GM21515 (cell line): Measurements from ENCODE around the gene SSTR4.

Experiments used
- ATAC-seq: cut with Tn5 transposase; IDR thresholded peaks from one replicate; pipeline ENCODE4 v1.9.1; 2021; ENCODE audit not compliant: unreplicated experiment

SSTR4 gene

DNA sequence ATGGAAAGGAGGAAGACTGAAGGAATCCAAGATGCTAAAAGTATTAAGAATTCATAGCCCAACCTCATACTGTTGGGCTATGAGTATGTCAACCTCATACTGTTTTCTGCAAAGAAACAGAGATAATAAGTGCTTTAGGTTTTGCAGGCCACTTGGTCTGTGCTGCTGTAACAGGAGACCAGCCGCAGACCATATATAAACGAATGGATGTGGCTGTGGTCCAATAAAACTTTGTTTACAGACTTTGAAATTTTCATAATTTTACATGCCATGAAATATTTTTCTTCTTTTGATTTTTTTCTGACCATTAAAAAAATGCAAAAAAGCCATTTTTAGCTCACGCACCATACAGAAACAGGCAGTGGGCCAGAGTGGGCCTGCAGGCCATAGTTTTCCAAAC lies 28.1 kb downstream of the SSTR4 start:
- ATAC-seq, result no peak

- ATAC-seq, result no peak
Observed at GRCh38 chr20:23063581-23063980, 28.5 kb downstream of the SSTR4 start.

- no peak for ATAC-seq
Observed at GRCh38 chr20:23065266-23066201, 30.4 kb downstream of the SSTR4 start.

GRCh38 chr20:23066772-23067171 lies 31.7 kb downstream of the SSTR4 start:
- no peak for ATAC-seq

- ATAC-seq, result no peak
Observed at GRCh38 chr20:23068283-23068682, 33.2 kb downstream of the SSTR4 start.

- no peak for ATAC-seq
Observed at GRCh38 chr20:23069108-23069507, 34.0 kb downstream of the SSTR4 start.

DNA sequence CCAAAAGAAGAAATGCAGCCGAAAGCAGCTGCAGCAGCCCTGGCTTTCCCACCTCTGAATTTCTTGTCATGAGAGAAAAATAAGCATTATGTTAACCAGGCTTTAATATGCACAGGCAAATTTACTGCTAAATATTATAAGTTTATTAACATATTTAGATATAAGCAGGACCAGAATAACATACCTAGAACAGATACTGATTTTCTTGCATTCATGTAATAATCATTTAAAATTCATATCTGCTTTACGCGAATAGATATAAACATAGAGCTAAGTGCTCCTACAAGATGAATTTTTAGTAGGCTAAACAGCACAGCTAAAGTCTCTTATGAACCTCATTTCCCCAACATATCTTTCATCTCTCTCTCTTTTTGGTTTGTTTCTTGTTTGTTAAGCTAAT lies 36.3 kb downstream of the SSTR4 start:
- ATAC-seq, result no peak

- ATAC-seq, result no peak
Observed at GRCh38 chr20:23071996-23072395, 36.9 kb downstream of the SSTR4 start.

GRCh38 chr20:23072892-23073586 lies 37.9 kb downstream of the SSTR4 start:
- ATAC-seq, result no peak

DNA sequence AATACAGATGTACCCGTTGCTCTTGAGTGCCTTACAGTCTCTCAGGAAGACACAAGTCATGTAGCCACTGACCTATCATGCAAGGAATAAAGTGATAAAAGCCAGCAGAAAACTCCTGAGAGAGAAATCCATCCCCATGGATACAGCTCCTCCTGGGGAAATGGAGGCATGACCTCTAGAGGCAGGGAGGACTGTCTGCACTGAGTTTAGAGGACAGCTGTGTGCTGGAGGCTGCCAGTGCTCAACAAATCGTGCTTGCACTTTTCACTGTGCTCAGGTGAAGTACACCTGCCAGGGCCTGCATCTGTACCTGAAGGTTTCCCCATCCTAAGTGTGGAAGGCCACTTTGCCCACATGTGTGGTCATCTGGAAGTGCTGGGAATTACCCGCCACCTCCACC lies 38.9 kb downstream of the SSTR4 start:
- ATAC-seq, result no peak

- no peak for ATAC-seq
Observed at GRCh38 chr20:23077277-23077676, 42.2 kb downstream of the SSTR4 start.

DNA sequence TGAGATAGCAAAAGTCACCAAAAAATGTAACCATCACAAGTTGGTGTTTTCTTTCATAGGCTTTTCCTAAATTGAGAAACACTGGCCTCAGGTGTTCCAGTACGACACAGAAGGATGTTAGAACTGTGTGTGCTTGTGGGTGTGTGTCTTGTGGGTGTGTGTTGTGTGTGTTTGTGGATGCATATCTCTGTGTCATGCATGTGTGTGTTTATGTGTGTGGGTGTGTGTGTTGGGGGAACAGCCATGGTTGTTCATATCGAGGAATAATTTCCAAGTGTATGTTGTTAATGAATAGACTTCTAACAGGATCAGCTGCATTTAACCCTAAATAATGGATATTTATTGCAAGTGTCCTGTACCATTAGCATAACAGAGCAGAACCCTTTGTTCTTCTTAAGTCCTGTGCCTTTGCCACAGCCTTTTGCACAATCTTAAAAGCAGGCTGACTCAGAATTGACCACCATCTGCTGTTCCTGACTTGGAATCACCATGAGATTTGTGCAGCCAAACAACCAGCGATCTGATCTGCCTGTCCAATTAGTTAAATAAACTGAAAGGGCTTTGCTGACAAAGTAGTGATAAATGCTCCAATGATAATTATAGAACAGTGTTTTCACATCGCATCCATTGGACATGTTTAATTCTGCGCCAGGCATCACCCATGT lies 43.4 kb downstream of the SSTR4 start:
- no peak for ATAC-seq

- no peak for ATAC-seq
Observed at GRCh38 chr20:23079016-23079351, 43.9 kb downstream of the SSTR4 start.

DNA sequence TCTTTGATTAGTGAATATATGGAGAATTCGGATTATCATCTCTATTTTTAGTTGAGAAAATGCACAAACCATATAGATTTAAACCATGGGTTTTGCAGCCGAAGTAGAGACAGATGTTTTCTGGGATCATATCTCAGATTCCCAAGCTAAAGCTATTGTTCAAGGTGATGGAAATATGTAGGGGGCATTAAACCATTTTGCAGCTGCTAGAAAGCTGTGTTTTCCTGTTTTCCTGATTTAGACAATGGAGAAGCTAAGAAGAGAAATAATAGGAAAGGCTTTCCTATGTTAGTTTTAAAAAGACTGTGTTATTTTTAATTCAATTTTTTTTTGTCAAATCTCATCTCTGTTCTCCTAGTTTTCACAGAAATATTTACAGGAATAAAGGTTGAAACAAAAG lies 44.8 kb downstream of the SSTR4 start:
- ATAC-seq, result no peak

DNA sequence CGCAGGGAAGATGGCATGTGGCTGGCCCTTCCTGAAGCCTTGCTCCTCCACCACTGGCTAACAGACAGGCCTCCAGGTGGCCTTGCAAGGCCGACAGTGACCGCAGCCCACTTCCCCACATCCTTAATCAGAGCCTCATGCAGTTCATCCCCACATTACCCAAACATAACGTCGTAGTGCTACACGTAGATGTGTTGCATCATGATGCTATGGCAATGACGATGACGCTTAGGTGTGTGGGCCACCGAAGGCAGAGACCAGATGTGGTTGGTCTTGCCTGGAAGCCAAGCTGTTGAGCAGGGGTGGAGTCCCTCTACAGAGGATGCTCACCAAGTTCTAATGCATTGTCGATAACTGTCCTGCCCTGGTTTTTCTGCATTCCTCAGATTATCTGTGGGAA lies 45.4 kb downstream of the SSTR4 start:
- no peak for ATAC-seq

DNA sequence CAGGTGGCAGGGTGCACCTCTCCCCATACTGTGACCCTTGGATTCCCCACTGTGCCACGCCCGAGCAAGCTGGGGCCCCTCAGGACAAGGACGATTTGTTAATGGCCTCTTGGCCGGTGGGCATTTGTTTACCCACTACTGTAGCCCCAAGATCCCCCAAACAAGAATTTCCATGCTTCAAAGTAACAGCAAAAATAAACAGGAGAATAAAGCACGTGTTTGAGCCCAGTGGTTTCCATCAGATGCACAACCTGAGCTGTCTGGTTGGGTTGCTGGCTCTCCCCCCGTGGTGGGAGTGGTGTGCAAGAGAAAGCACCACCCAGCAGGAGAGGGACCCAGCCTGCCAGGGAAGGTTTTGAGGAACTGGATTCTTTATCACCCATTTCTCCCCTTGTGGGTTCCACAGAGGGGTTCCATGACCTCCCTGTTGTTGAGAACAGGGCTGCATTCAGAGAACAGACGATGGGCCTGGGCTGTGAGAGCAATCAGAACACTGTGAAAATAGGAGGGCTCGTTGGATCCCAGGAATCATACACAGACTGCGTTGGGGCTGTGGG lies 46.2 kb downstream of the SSTR4 start:
- ATAC-seq, result no peak

DNA sequence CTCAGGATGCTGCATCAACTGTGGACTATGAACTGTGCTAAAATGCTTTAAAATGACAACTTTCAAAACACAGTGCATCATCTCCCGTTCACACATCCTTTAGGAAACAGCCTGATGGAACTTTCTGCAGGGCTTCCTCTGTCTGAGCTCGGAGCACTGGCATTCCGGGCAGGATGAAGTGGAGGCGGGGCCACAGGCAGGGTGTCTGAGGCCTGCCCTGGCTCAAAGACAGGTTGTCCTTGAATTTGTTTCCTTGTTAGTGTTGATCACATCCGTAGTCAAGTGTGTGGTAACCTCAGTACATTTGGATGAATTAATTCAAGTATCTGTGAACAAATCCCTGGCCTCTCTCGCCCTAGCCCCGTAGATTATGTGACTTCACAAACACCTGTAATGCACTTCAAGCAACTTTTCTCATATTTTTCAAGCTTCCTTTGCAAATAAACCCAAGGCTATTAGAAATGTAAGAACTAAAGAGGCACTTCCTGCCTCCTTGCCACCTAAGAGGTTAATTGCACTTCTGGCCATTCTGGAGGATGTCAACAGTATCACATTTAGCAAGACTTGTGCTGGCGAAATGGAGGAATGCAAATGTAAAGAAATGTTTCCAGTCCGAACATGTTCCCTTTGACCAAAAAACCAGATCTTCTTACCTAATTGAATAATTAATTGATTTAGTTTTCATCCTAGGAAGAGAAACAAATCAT lies 47.9 kb downstream of the SSTR4 start:
- no peak for ATAC-seq

DNA sequence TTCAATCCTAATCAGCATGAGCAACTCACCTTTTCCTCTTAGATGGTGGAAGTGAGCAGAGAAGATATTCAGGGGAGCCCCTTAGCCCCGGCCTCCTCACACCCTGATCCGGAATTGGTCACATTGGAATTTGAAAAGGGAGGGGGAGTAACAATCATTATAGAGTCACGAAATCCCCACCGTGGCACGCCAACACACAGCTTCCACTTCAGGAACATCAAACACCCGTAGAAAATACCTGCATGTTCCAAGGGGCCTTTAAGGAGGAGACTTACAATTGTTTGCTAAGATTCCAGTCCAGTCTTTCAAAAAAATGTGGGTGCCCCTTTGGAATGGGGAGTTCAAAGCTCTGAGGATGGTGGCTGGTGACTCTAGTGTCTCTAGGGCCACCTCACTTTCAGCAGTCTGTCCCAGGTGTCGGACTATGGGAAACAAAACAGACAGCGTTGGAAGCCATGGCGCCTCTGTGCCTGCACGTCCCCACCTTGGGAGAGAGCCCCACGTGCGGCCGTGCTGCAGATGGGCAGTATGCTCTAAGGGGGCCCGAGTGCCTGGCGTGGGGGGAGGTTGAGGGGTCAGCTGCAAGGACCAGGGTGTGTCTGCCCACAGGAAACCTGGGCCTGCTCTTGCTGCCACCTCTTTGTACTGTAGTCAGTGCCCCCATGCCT lies 48.6 kb downstream of the SSTR4 start:
- ATAC-seq, result no peak

GRCh38 chr20:23084282-23084844 lies 49.3 kb downstream of the SSTR4 start:
- ATAC-seq, result no peak

DNA sequence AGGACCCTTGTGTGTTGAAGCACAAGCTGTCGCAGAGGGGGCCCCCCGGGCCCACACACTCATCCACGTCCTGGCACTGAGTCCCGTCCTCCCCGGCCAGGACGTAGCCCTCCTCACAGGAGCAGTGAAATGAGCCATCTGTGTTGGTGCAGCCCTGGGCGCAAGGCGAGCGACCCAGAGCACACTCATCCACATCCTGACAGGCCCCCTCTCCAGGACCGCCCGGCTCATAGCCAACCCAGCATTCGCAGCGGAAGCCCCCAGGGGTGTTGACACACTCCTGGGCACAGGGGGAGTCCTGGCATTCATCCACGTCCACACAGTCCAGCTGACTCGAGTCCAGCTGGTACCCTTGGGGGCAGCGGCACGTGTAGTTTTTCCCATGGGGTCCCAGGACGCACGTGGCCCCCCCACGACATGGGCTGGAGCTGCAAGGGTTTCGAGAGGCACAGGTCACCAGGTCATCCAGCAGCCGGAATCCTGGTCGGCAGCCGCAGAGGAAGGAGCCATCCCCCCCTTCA lies 49.8 kb downstream of the SSTR4 start:
- no peak for ATAC-seq
